ENCODE data around the gene COQ9.

- TF ChIP-seq EZH2phosphoT487 (IDR thresholded peaks at IDR 0.05; ENCODE audit: borderline replicate concordance, low read length) (no peak), EZH2 (IDR thresholded peaks at IDR 0.05; ENCODE audit: low read length, unreplicated experiment) (no peak)
Measured at GRCh38 chr16:57434003-57434402, 13.3 kb upstream of the COQ9 start.
